Femur (tissue), 1 donor: Measurements from ENCODE around the gene SLC22A4.

Experiments
- DNase-seq: peaks from one replicate; pipeline ENCODE4 v3.0.0-alpha.2; 2017

SLC22A4 gene

DNA sequence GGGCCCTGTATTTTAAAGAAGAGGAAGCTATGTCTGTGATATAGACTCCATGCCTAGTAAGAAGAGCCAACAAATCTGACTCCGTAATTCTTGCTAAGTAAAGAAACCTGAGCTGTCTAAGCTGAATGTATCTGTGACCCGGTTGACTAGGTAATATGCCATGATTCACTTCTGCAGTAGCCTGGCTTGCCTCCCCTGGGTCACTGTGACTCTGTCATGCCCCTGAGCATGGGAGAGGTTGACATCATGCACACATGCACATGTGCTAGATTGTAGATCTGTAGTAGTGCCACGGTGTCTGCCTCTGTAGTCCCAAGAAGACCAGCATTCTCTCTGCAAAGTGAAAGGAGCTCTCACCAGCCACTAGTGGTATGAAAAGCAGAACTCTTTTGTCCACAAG is 84.4 kb downstream of the SLC22A4 start:
- DNase-seq: no peak

DNA sequence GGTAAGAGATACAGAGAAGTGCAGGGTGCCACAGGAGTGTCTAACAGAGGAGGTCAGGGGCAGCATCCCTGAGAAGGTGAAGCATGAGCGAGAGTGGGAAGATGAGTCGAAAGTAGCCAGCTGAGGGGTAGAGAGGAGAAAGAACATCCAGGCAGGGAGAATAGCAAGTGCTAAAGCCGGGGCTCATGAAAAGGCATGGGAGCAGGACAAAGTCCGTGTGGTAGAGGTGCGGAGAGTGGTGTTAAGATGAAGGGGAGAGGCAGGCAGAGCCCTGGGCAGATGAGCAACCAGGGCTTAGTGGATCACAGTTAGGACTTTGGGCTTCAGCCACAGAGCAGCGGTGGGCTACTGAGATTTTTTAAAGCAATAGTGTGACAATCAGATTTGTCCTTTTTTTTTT is 85.9 kb downstream of the SLC22A4 start:
- DNase-seq: no peak

GRCh38 chr5:132380741-132381140 is 86.5 kb downstream of the SLC22A4 start:
- no peak for DNase-seq

- no peak for DNase-seq
These were observed 87.4 kb downstream of the SLC22A4 start for GRCh38 chr5:132381614-132382013.

- DNase-seq: no peak
These were observed 89.1 kb downstream of the SLC22A4 start for GRCh38 chr5:132383261-132383660.

GRCh38 chr5:132383984-132384383 is 89.8 kb downstream of the SLC22A4 start:
- DNase-seq: no peak

DNA sequence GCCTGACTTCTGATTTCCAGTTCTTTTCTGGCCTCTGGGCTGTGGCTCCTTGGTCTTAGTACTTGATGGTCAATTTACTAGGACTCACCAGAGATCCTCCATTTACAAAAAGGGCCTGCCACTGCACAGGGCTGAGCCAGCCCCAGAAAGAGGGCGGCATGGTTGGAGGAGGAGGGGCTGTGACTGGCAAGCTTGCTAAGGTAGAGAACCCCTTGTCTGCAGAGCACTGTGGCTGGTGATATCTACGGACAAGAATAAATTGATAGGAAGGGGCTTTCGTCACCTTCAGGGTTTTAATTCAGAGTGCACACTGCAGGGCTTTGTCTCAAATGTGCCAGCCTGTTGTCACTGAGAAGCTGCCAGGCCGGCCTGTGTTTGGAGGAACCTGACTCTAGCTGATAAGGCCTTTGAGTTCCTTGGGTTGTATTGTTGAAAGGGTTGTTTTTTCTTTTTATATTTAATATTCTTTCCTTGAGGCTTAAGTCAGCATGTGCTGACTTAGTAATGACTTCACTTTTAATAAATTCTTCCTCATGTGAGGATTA is 90.4 kb downstream of the SLC22A4 start:
- DNase-seq: no peak

GRCh38 chr5:132385326-132386105 is 91.3 kb downstream of the SLC22A4 start:
- peak; percentile 67 for DNase-seq

- DNase-seq: peak; percentile 83
These were observed 92.6 kb downstream of the SLC22A4 start for GRCh38 chr5:132386644-132387286.

DNA sequence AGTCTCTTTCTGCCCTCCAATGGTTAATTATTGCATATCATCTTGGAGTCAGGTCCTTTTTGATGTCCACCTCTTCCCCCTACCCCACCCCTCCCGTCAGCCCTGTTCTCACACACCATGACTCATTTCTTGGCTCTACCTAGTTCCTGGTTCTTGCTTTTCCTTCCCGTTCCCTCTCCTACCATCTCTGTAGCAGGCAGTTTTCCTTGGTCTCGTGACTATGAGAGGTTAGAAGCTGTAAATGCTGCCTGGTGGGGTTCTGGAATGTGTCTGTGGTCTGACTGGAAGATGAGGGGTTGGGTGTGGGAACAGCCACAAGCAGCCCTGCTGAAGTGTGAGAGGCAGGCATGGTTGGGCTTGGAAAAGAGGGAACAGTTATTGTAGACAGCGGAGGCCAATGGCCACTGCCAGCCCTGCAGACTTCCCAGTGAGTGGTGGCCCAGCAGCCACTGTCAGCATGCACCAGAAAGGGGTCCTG is 93.5 kb downstream of the SLC22A4 start:
- DNase-seq: peak; percentile 86

GRCh38 chr5:132388244-132389050 is 94.3 kb downstream of the SLC22A4 start:
- DNase-seq: peak; percentile 60

DNA sequence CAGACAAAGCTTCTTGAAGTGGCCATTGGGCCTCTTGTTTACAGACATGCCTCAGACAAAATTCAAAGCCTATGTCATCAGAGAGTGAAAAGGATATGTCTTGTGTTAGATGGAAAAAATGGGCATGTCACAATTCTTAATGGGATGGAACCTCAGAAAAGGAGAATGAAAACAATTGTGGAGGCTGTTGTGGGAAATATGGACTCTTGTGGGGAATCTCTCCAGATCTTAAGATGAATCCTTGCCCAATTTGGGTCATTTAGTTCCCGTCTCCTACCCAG is 94.8 kb downstream of the SLC22A4 start:
- no peak for DNase-seq

DNA sequence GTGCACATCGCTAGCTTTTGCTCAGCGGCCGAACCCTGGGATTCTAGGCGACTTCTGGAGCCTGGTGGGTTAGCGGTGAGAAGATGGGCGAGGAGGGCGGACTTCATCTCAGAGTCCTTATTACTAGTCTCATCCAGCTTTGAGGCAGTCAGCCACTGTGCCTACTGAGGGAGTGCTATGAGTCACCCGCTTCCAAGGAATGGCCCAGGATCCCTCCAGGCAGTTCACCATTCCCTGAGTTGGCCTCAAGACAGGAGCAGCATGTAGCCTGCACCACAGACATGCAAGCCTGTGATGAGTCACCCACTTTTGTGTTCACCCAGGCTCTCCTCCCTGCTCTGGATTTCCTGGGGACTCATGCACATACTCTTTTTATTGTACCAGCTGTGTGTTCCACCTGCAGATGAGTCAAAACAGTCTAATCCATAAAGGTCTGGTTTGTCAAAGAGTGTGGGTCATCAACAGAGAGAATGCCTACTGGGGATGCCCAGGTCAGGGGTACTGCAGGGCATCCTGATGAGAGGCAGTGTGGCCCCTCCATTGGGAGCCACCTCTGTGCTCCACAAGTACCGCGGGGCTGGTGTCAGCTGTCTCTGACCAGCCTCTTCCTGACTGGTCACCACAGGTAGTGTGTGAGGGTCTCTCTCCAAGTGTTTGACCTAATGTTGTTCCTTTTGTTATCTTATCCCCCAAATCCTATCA is 95.5 kb downstream of the SLC22A4 start:
- no peak for DNase-seq

GRCh38 chr5:132391247-132391646 is 97.1 kb downstream of the SLC22A4 start:
- no peak for DNase-seq

GRCh38 chr5:132391870-132392269 is 97.7 kb downstream of the SLC22A4 start:
- no peak for DNase-seq

GRCh38 chr5:132392411-132392810 is 98.2 kb downstream of the SLC22A4 start:
- no peak for DNase-seq

GRCh38 chr5:132392978-132393825 is 99.0 kb downstream of the SLC22A4 start:
- DNase-seq: no peak
